Mammary epithelial cell (primary cell): ENCODE measurements around the gene SP110.

Experiments
- EZH2 ChIP-seq: IDR thresholded peaks from 2 replicates; pipeline ENCODE4 v1.6.1; 2012; ENCODE audit warnings: low read length, inconsistent platforms, borderline replicate concordance
- TF ChIP-seq, protein P1 (sequence below), 2 donors: IDR thresholded peaks in 1 of 2; conservative IDR thresholded peaks in 1 of 2; 2 replicates each; pipeline ENCODE4 v1.5.1; 2011 to 2012; ENCODE audit warnings: inconsistent platforms in 2 of 2, low read length in 2 of 2, mild to moderate bottlenecking in 2 of 2, control low read depth in 1 of 2, low read depth in 1 of 2; ENCODE audit not compliant: insufficient read depth in 1 of 2; ENCODE audit errors: extremely low read depth in 1 of 2

DNA sequence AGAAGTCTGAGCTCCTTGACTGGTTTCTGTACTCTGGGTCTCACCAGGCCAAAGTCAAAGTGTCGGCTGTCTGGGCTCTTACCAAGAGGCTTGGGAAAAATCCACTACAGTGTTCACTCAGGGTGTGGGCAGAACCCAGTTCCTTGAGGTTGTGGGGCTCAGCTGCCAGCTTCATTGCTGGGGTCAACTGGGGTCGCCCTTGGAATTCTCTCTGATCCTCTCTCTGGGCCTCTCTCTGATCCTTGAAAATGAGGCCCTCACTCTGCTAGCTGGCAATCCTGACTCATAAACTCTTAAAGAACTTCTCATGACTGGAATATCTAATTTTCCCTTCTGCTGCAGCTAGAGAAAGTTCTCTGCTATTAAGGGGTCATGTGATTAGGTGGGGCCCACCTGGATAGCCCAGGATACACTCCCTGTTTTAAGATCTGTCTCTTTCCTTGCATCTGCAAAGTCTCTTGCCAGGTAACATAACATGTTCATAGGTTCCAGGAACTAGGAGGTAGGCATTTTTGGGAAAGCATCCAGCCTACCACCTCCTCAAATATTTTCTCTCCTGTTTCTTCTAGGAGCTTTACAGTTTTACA is 66.3 kb downstream of the SP110 start:
- TF ChIP-seq, protein P1, sequence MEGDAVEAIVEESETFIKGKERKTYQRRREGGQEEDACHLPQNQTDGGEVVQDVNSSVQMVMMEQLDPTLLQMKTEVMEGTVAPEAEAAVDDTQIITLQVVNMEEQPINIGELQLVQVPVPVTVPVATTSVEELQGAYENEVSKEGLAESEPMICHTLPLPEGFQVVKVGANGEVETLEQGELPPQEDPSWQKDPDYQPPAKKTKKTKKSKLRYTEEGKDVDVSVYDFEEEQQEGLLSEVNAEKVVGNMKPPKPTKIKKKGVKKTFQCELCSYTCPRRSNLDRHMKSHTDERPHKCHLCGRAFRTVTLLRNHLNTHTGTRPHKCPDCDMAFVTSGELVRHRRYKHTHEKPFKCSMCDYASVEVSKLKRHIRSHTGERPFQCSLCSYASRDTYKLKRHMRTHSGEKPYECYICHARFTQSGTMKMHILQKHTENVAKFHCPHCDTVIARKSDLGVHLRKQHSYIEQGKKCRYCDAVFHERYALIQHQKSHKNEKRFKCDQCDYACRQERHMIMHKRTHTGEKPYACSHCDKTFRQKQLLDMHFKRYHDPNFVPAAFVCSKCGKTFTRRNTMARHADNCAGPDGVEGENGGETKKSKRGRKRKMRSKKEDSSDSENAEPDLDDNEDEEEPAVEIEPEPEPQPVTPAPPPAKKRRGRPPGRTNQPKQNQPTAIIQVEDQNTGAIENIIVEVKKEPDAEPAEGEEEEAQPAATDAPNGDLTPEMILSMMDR (conservative IDR thresholded peaks at IDR 0.05 in 1 of 2, IDR thresholded peaks at IDR 0.05 in 1 of 2; ENCODE audit: extremely low read depth in 1 of 2, insufficient read depth in 1 of 2, low read depth in 1 of 2, low read length in 2 of 2): no peak
- no peak for TF ChIP-seq EZH2
